HG03139 (cell line): ENCODE data around the gene CFAP141.

Source experiments
- ATAC-seq: cut with Tn5 transposase; IDR thresholded peaks from one replicate; pipeline ENCODE4 v1.9.1; 2021; ENCODE audit not compliant: unreplicated experiment

CFAP141 gene

GRCh38 chr1:154174654-154175053 lies 31.5 kb downstream of the CFAP141 start:
- ATAC-seq = no peak

GRCh38 chr1:154171880-154172279 lies 34.3 kb downstream of the CFAP141 start:
- no peak for ATAC-seq

GRCh38 chr1:154171223-154171583 lies 34.9 kb downstream of the CFAP141 start:
- ATAC-seq = no peak

GRCh38 chr1:154170547-154171222 lies 35.4 kb downstream of the CFAP141 start:
- ATAC-seq = no peak

GRCh38 chr1:154167461-154167860 lies 38.7 kb downstream of the CFAP141 start:
- no peak for ATAC-seq

- ATAC-seq = no peak
Observed at GRCh38 chr1:154166207-154166606, 39.9 kb downstream of the CFAP141 start.

- ATAC-seq = no peak
Observed at GRCh38 chr1:154159554-154159953, 46.6 kb downstream of the CFAP141 start.

GRCh38 chr1:154158307-154159125 lies 47.6 kb downstream of the CFAP141 start:
- no peak for ATAC-seq

GRCh38 chr1:154157520-154158306 lies 48.4 kb downstream of the CFAP141 start:
- ATAC-seq = peak; percentile 63

- ATAC-seq = no peak
Observed at GRCh38 chr1:154155251-154155650, 50.9 kb downstream of the CFAP141 start.

GRCh38 chr1:154154534-154155191 lies 51.5 kb downstream of the CFAP141 start, which contains the start of gene NUP210L:
NUP210L (minus strand) TSS chr1:154155073.
- no peak for ATAC-seq

GRCh38 chr1:154154053-154154452 lies 52.1 kb downstream of the CFAP141 start:
- ATAC-seq = no peak

- ATAC-seq = no peak
Observed at GRCh38 chr1:154151311-154151710, 54.8 kb downstream of the CFAP141 start.
